Testis (tissue), 2 donors: Measurements from ENCODE around the gene GDAP1L1.
A peak's percentile ranks its signal among the peaks of the same experiment; 100 is the strongest.

Experiments used
- POLR2A ChIP-seq: fragments of 450-650 bp; IDR thresholded peaks from one replicate; pipeline ENCODE4 v1.6.1; 2017; ENCODE audit warnings: antibody characterized with exemption, mild to moderate bottlenecking, moderate library complexity
- TF ChIP-seq, protein P1 (sequence below), 3 experiments: fragments of 450-650 bp in 2 of 3; fragments of 200-600 bp in 1 of 3; sonication (generic) in 1 of 3; IDR thresholded peaks; one replicate each; pipeline ENCODE4 v1.5.1; 2016 to 2019; ENCODE audit warnings: antibody characterized with exemption in 3 of 3, mild to moderate bottlenecking in 2 of 3, moderate library complexity in 1 of 3

DNA sequence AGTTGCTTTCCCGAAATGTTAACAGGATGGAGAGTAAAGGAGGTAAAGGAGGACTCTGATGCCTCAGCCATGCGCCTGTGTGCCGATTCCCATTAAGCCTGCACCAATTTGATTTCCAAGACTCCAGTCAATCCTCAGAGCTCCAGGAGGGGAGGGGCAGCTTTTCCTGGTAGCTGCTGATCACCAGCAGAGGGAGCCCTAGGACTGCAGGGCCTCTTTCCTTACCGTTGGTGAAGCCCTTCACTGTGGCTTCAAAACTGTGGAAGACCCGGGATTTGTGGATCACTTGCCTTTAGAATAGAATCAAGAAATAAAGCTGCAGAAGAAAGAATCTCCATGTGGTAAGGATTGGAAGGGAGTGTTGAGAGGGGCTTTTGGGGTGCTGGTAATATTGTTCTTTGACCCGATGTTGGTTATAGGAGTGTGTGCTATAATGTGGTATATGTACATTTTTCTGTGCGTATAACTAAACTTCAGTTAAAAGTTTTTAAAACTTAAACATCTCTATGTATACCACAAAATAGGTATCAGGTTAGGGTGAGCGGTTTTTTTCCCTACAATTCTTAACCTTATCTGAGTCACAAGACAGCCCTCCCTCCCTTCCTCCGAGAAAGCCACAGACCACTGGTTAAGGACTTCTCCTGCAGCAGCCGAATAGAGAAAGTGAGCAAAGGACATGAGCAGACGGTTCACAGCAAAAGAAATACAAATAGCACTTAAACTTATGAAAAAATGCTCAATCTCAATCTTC lies 29.6 kb upstream of the GDAP1L1 start:
- TF ChIP-seq, protein P1, sequence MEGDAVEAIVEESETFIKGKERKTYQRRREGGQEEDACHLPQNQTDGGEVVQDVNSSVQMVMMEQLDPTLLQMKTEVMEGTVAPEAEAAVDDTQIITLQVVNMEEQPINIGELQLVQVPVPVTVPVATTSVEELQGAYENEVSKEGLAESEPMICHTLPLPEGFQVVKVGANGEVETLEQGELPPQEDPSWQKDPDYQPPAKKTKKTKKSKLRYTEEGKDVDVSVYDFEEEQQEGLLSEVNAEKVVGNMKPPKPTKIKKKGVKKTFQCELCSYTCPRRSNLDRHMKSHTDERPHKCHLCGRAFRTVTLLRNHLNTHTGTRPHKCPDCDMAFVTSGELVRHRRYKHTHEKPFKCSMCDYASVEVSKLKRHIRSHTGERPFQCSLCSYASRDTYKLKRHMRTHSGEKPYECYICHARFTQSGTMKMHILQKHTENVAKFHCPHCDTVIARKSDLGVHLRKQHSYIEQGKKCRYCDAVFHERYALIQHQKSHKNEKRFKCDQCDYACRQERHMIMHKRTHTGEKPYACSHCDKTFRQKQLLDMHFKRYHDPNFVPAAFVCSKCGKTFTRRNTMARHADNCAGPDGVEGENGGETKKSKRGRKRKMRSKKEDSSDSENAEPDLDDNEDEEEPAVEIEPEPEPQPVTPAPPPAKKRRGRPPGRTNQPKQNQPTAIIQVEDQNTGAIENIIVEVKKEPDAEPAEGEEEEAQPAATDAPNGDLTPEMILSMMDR (IDR thresholded peaks at IDR 0.05): peak; percentile 68 to 75 (median 68)
- no peak for TF ChIP-seq POLR2A
